ENCODE results near the gene MED13.

DNA sequence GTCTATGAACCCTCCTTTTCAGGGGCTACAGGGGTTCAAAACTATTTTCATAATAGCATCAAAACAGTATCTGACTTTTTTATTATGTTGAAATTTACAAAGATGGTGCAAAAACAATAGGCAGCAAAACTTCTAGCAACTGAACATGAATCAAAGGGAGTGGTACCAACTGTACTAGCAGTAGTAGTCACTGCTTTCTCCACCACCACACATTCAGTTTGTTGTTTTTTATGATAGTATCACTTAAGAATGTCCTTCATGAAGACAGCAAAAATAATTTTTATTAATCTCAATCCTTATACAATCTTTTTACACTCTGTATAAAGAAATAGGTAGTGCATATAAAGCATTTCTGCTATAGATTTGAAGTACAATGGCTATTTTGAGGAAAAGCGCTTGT lies 47.6 kb downstream of the MED13 start:
- TF ChIP-seq, protein P1, sequence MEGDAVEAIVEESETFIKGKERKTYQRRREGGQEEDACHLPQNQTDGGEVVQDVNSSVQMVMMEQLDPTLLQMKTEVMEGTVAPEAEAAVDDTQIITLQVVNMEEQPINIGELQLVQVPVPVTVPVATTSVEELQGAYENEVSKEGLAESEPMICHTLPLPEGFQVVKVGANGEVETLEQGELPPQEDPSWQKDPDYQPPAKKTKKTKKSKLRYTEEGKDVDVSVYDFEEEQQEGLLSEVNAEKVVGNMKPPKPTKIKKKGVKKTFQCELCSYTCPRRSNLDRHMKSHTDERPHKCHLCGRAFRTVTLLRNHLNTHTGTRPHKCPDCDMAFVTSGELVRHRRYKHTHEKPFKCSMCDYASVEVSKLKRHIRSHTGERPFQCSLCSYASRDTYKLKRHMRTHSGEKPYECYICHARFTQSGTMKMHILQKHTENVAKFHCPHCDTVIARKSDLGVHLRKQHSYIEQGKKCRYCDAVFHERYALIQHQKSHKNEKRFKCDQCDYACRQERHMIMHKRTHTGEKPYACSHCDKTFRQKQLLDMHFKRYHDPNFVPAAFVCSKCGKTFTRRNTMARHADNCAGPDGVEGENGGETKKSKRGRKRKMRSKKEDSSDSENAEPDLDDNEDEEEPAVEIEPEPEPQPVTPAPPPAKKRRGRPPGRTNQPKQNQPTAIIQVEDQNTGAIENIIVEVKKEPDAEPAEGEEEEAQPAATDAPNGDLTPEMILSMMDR (IDR thresholded peaks at IDR 0.05): no peak
- no peak for TF ChIP-seq POLR2A (IDR thresholded peaks at IDR 0.05)
- TF ChIP-seq POLR2AphosphoS5 (IDR thresholded peaks at IDR 0.05): no peak
- TF ChIP-seq EP300 (IDR thresholded peaks at IDR 0.05): no peak

Measured in sigmoid colon (tissue), 4 donors.